ENCODE measurements around the gene CCDC69.

CCDC69 gene

DNA sequence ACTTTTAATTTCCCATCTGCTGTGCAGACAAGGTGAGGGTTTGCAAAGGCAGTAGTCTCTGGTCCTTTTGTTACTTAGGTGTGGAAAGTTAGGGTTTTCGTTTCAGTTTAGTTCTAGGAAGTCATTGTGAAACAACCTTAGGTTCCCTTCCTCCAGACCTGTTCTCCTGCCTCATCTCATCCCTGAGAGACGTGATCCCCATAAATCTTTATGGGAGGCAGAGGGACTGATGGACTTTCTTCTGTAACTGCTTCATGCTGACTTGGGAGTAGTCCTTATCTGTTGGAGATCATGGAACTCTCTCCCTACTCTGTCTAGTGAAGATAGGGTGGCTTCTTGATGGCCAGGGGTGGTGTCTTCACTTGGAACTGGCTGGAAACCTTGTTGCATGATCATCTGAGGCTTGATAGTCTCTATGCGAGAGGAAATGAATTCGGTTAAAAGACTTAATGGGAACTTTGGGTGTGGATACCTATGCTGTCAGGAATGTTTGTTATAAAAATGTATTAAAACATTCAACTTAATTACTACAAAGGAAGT is 21.9 kb upstream of the CCDC69 start:
- WGBS (ENCODE audit: extremely low coverage, insufficient coverage, insufficient read length), result no CpG with 5 or more reads among the region's 4 CpGs

DNA sequence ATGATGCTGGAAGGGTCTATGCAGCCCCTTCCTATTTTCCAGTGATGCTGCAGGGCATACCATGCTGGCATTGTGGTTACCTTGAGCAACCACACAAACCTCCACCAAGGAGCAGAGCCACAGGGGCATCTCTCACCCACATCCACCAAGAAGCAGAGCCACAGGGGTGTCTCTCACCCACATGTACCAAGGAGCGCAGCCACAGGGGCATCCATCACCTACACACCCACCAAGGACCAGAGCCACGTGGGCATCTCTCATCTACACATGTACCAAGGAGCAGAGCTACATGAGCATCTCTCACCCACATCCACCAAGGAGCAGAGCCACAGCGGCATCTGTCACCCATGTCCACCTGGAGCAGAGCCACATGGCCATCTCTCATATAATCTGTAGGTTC is 20.3 kb upstream of the CCDC69 start:
- Histone ChIP-seq H2BK12ac (ENCODE audit: low read length) (no peak overlapping the region), H3K4me2 (ENCODE audit: low read length) (no peak overlapping the region), H3K79me1 (ENCODE audit: low read length) (peaks cover 9% of the 10 kb centered on the region), H2AK5ac (ENCODE audit: low read length) (no peak overlapping the region), H3K27ac (ENCODE audit: low read depth, low read length) (no peak overlapping the region), H3K4me1 (ENCODE audit: control insufficient read depth in 1 of 2, insufficient read depth in 2 of 2, low read length in 2 of 2) (peaks cover 13 to 14% of the 10 kb centered on the region in 2 experiments), H4K91ac (ENCODE audit: low read depth, low read length) (no peak overlapping the region), H3K4ac (ENCODE audit: low read depth, low read length) (no peak overlapping the region), H3K9ac (ENCODE audit: low read length) (no peak overlapping the region), H2AFZ (ENCODE audit: insufficient read depth, low read length, poor library complexity) (no peak overlapping the region), H3K79me2 (ENCODE audit: control insufficient read depth, insufficient read depth, low read length, poor library complexity) (no peaks in the 10 kb centered on the region), H2BK5ac (ENCODE audit: low read depth, low read length, poor library complexity) (no peak overlapping the region), H3K14ac (ENCODE audit: low read length) (no peak overlapping the region), H3K4me3 (ENCODE audit: low read depth, low read length) (no peak overlapping the region), H3K18ac (ENCODE audit: low read length) (no peak overlapping the region), H3K36me3 (ENCODE audit: control insufficient read depth in 1 of 2, insufficient read depth in 2 of 2, low read length in 2 of 2) (no peaks in the 10 kb centered on the region), H3K23ac (ENCODE audit: low read length) (no peak overlapping the region), H3K9me3 (ENCODE audit: insufficient read depth, low read depth, low read length) (no peaks in the 10 kb centered on the region), H4K8ac (ENCODE audit: low read depth, low read length) (no peak overlapping the region), H3K27me3 (ENCODE audit: insufficient read depth, low read length) (no peaks in the 10 kb centered on the region), H4K12ac (ENCODE audit: low read depth, low read length) (no peak overlapping the region), H2BK120ac (ENCODE audit: insufficient read depth, low read length, poor library complexity) (no peak overlapping the region)
- DNase-seq, result no peak
- no CpG with 5 or more reads among the region's 3 CpGs for WGBS (ENCODE audit: extremely low coverage, insufficient coverage, insufficient read length)

More for the DNA sequence above, 21.9 kb upstream of the CCDC69 start:
- Histone ChIP-seq H2BK5ac (ENCODE audit: low read depth, low read length, poor library complexity) (no peak overlapping the region), H3K9me3 (ENCODE audit: insufficient read depth, low read depth, low read length) (no peaks in the 10 kb centered on the region), H3K4me3 (ENCODE audit: low read depth, low read length) (no peak overlapping the region), H3K23ac (ENCODE audit: low read length) (no peak overlapping the region), H3K4ac (ENCODE audit: low read depth, low read length) (no peak overlapping the region), H2AFZ (ENCODE audit: insufficient read depth, low read length, poor library complexity) (no peak overlapping the region), H4K8ac (ENCODE audit: low read depth, low read length) (no peak overlapping the region), H2BK120ac (ENCODE audit: insufficient read depth, low read length, poor library complexity) (no peak overlapping the region), H2BK12ac (ENCODE audit: low read length) (no peak overlapping the region), H3K27me3 (ENCODE audit: insufficient read depth, low read length) (no peaks in the 10 kb centered on the region), H4K91ac (ENCODE audit: low read depth, low read length) (no peak overlapping the region), H3K79me1 (ENCODE audit: low read length) (peaks cover 3% of the 10 kb centered on the region), H4K12ac (ENCODE audit: low read depth, low read length) (no peak overlapping the region), H2AK5ac (ENCODE audit: low read length) (no peak overlapping the region), H3K4me1 (ENCODE audit: control insufficient read depth in 1 of 2, insufficient read depth in 2 of 2, low read length in 2 of 2) (peaks cover 6 to 9% of the 10 kb centered on the region in 2 experiments), H3K27ac (ENCODE audit: low read depth, low read length) (no peak overlapping the region), H3K79me2 (ENCODE audit: control insufficient read depth, insufficient read depth, low read length, poor library complexity) (no peaks in the 10 kb centered on the region), H3K9ac (ENCODE audit: low read length) (no peak overlapping the region), H3K4me2 (ENCODE audit: low read length) (no peak overlapping the region), H3K14ac (ENCODE audit: low read length) (no peak overlapping the region), H3K36me3 (ENCODE audit: control insufficient read depth in 1 of 2, insufficient read depth in 2 of 2, low read length in 2 of 2) (no peaks in the 10 kb centered on the region), H3K18ac (ENCODE audit: low read length) (no peak overlapping the region)
- DNase-seq, result no peak

DNA sequence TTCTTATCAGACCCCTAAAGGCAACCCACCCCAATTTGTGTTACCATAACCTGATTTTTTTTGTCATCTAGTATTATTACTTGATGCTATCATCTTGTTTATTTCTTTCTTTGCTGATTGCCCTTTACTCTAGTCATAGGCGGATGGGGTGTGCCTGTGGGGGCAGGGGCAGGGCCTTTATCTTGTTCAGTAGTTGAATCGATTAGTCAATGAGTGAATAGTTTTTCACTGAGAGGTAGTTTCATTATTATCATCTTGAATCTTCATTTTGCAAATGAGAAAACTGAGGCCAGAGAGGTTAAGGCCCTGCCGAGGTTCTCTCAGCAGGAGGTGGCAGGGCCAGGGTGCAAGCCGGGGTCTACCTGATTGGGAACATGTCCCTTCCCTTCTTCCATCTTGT is 19.7 kb upstream of the CCDC69 start:
- Histone ChIP-seq H3K14ac (ENCODE audit: low read length) (no peak overlapping the region), H3K4me2 (ENCODE audit: low read length) (no peak overlapping the region), H3K18ac (ENCODE audit: low read length) (no peak overlapping the region), H3K27ac (ENCODE audit: low read depth, low read length) (no peak overlapping the region), H3K79me2 (ENCODE audit: control insufficient read depth, insufficient read depth, low read length, poor library complexity) (no peaks in the 10 kb centered on the region), H3K4ac (ENCODE audit: low read depth, low read length) (no peak overlapping the region), H4K91ac (ENCODE audit: low read depth, low read length) (no peak overlapping the region), H2AFZ (ENCODE audit: insufficient read depth, low read length, poor library complexity) (no peak overlapping the region), H3K36me3 (ENCODE audit: control insufficient read depth in 1 of 2, insufficient read depth in 2 of 2, low read length in 2 of 2) (no peaks in the 10 kb centered on the region), H3K79me1 (ENCODE audit: low read length) (peaks cover 9% of the 10 kb centered on the region), H3K9ac (ENCODE audit: low read length) (no peak overlapping the region), H3K27me3 (ENCODE audit: insufficient read depth, low read length) (no peaks in the 10 kb centered on the region), H3K9me3 (ENCODE audit: insufficient read depth, low read depth, low read length) (no peaks in the 10 kb centered on the region), H3K23ac (ENCODE audit: low read length) (no peak overlapping the region), H2BK5ac (ENCODE audit: low read depth, low read length, poor library complexity) (no peak overlapping the region), H3K4me1 (ENCODE audit: control insufficient read depth in 1 of 2, insufficient read depth in 2 of 2, low read length in 2 of 2) (peaks cover 13 to 14% of the 10 kb centered on the region in 2 experiments), H2BK120ac (ENCODE audit: insufficient read depth, low read length, poor library complexity) (no peak overlapping the region), H2AK5ac (ENCODE audit: low read length) (no peak overlapping the region), H3K4me3 (ENCODE audit: low read depth, low read length) (no peak overlapping the region), H2BK12ac (ENCODE audit: low read length) (no peak overlapping the region), H4K8ac (ENCODE audit: low read depth, low read length) (no peak overlapping the region), H4K12ac (ENCODE audit: low read depth, low read length) (no peak overlapping the region)
- no peak for DNase-seq
- WGBS (ENCODE audit: extremely low coverage, insufficient coverage, insufficient read length), result no CpG with 5 or more reads among the region's 4 CpGs

DNA sequence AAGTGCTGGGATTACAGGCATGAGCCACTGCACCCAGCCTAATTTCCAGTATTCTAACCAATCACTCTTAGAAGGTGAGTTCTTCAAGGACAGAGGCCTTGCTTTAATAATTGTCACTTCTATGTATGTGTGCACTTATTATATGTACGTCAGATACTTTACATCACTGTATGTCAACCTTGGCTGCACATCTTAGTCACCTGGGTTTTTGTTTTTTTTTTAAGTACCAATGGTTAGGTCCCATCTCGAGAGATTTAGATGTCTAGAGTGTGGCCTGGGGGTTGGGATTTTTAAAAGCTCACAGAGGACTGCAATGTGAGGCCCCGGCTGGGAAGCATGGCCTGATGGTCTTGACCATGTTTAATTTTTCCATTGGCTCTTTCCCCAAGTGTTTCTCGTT is 19.2 kb upstream of the CCDC69 start:
- Histone ChIP-seq H3K79me1 (ENCODE audit: low read length) (peaks cover 9% of the 10 kb centered on the region), H3K14ac (ENCODE audit: low read length) (no peak overlapping the region)
- no CpG with 5 or more reads among the region's 4 CpGs for WGBS (ENCODE audit: extremely low coverage, insufficient coverage, insufficient read length)

More for the DNA sequence above, 19.2 kb upstream of the CCDC69 start:
- no peak overlapping the region for H2BK12ac ChIP-seq (ENCODE audit: low read length)
- H2AFZ ChIP-seq (ENCODE audit: insufficient read depth, low read length, poor library complexity), result no peak overlapping the region
- H4K8ac ChIP-seq (ENCODE audit: low read depth, low read length), result no peak overlapping the region
- H3K4me3 ChIP-seq (ENCODE audit: low read depth, low read length), result no peak overlapping the region
- no peak overlapping the region for H2AK5ac ChIP-seq (ENCODE audit: low read length)
- H3K23ac ChIP-seq (ENCODE audit: low read length), result no peak overlapping the region
- H4K12ac ChIP-seq (ENCODE audit: low read depth, low read length), result no peak overlapping the region
- H3K27ac ChIP-seq (ENCODE audit: low read depth, low read length), result no peak overlapping the region
- H3K4me2 ChIP-seq (ENCODE audit: low read length), result no peak overlapping the region
- no peaks in the 10 kb centered on the region for H3K9me3 ChIP-seq (ENCODE audit: insufficient read depth, low read depth, low read length)
- no peak overlapping the region for H3K9ac ChIP-seq (ENCODE audit: low read length)
- no peak overlapping the region for H2BK5ac ChIP-seq (ENCODE audit: low read depth, low read length, poor library complexity)
- no peak overlapping the region for H4K91ac ChIP-seq (ENCODE audit: low read depth, low read length)
- no peaks in the 10 kb centered on the region for H3K79me2 ChIP-seq (ENCODE audit: control insufficient read depth, insufficient read depth, low read length, poor library complexity)
- peaks cover 13 to 16% of the 10 kb centered on the region in 2 experiments for H3K4me1 ChIP-seq (ENCODE audit: control insufficient read depth in 1 of 2, insufficient read depth in 2 of 2, low read length in 2 of 2)
- H3K4ac ChIP-seq (ENCODE audit: low read depth, low read length), result no peak overlapping the region
- H3K27me3 ChIP-seq (ENCODE audit: insufficient read depth, low read length), result no peaks in the 10 kb centered on the region
- no peak for DNase-seq
- no peaks in the 10 kb centered on the region for H3K36me3 ChIP-seq (ENCODE audit: control insufficient read depth in 1 of 2, insufficient read depth in 2 of 2, low read length in 2 of 2)
- H3K18ac ChIP-seq (ENCODE audit: low read length), result no peak overlapping the region
- no peak overlapping the region for H2BK120ac ChIP-seq (ENCODE audit: insufficient read depth, low read length, poor library complexity)

Data from trophoblast cell (in vitro differentiated cells and primary cell).